KMS-11 (cell line): ENCODE measurements around the gene OR1E1.
"Not testable (repeated sequence)": the region's sequence is repeated elsewhere in the genome, so short reads cannot be mapped to it uniquely, and the experiment has no call there.

Source experiments
- H2AFZ ChIP-seq: fragments of 200-600 bp; sonication (generic); 2 replicates; pipeline ENCODE4 v1.6.1; 2016; ENCODE audit warnings: antibody characterized with exemption, mixed run types, low read depth
- H3K27ac ChIP-seq: fragments of 200-600 bp; sonication (generic); 2 replicates; pipeline ENCODE4 v1.6.1; 2016; ENCODE audit warnings: mild to moderate bottlenecking, mixed run types
- H3K27me3 ChIP-seq: fragments of 200-600 bp; sonication (generic); 2 replicates; pipeline ENCODE4 v1.6.1; 2017; ENCODE audit warnings: mild to moderate bottlenecking, low read depth, mixed run types, moderate library complexity; ENCODE audit not compliant: insufficient read depth
- H3K36me3 ChIP-seq: fragments of 200-600 bp; sonication (generic); 2 replicates; pipeline ENCODE4 v1.6.1; 2017; ENCODE audit warnings: mild to moderate bottlenecking, mixed run types; ENCODE audit not compliant: insufficient read depth
- H3K4me1 ChIP-seq: fragments of 200-600 bp; sonication (generic); 2 replicates; pipeline ENCODE4 v1.6.1; 2016; ENCODE audit warnings: mild to moderate bottlenecking, low read depth, mixed run types; ENCODE audit not compliant: poor library complexity, severe bottlenecking
- H3K4me2 ChIP-seq: fragments of 200-600 bp; sonication (generic); 2 replicates; pipeline ENCODE4 v1.7.0; 2016; ENCODE audit warnings: mild to moderate bottlenecking, mixed run types
- H3K4me3 ChIP-seq: fragments of 200-600 bp; sonication (generic); IDR thresholded peaks from 2 replicates; pipeline ENCODE4 v1.6.1; 2017; ENCODE audit warnings: low read depth, low read length, mixed read lengths; ENCODE audit not compliant: insufficient read depth
- H3K79me2 ChIP-seq: fragments of 200-600 bp; sonication (generic); 2 replicates; pipeline ENCODE4 v1.6.1; 2016; ENCODE audit warnings: low read depth, mixed run types; ENCODE audit not compliant: insufficient read depth
- H3K9ac ChIP-seq: fragments of 200-600 bp; sonication (generic); 2 replicates; pipeline ENCODE4 v1.6.1; 2016; ENCODE audit warnings: mild to moderate bottlenecking, mixed run types
- H4K20me1 ChIP-seq: fragments of 200-600 bp; sonication (generic); 2 replicates; pipeline ENCODE4 v1.6.1; 2016; ENCODE audit warnings: mild to moderate bottlenecking, mixed run types; ENCODE audit not compliant: insufficient read depth
- CTCF ChIP-seq: fragments of 200-600 bp; sonication (generic); conservative IDR thresholded peaks from 2 replicates; pipeline ENCODE4 v1.6.1; 2017; ENCODE audit warnings: low read depth, mild to moderate bottlenecking, antibody characterized with exemption, low read length, moderate library complexity, mixed read lengths

Gene OR1E1

GRCh38 chr17:3381957-3382356 lies 16.3 kb downstream of the OR1E1 start:
- no peaks in the 10 kb centered on the region for H3K4me1 ChIP-seq
- no peak overlapping the region for H3K4me2 ChIP-seq
- no peaks in the 10 kb centered on the region for H3K27me3 ChIP-seq
- H3K4me3 ChIP-seq, result no peak overlapping the region
- H3K36me3 ChIP-seq, result no peaks in the 10 kb centered on the region
- no peaks in the 10 kb centered on the region for H3K79me2 ChIP-seq
- H3K27ac ChIP-seq, result no peak overlapping the region
- no peak overlapping the region for H2AFZ ChIP-seq
- no peak overlapping the region for H3K9ac ChIP-seq
- no peak for TF ChIP-seq CTCF
- H4K20me1 ChIP-seq, result no peaks in the 10 kb centered on the region

- H3K9ac ChIP-seq, result no peak overlapping the region
- no peak overlapping the region for H3K4me2 ChIP-seq
- no peak for TF ChIP-seq CTCF
- H4K20me1 ChIP-seq, result no peaks in the 10 kb centered on the region
- H3K79me2 ChIP-seq, result no peaks in the 10 kb centered on the region
- no peaks in the 10 kb centered on the region for H3K36me3 ChIP-seq
- H3K4me1 ChIP-seq, result no peaks in the 10 kb centered on the region
- H3K27ac ChIP-seq, result no peak overlapping the region
- H2AFZ ChIP-seq, result no peak overlapping the region
- H3K27me3 ChIP-seq, result no peaks in the 10 kb centered on the region
- no peak overlapping the region for H3K4me3 ChIP-seq
Measured at GRCh38 chr17:3378321-3378720, 19.9 kb downstream of the OR1E1 start.

- not testable (repeated sequence) for H3K79me2 ChIP-seq, H3K36me3 ChIP-seq, H2AFZ ChIP-seq, H3K9ac ChIP-seq, H3K4me2 ChIP-seq, H3K27ac ChIP-seq, H3K27me3 ChIP-seq, H4K20me1 ChIP-seq, H3K4me1 ChIP-seq, H3K4me3 ChIP-seq
Measured at GRCh38 chr17:3371167-3371566, 27.0 kb downstream of the OR1E1 start.
